LNCAP (cell line): ENCODE data around the gene VRK3.

Experiments used
- TF ChIP-seq, protein P1 (sequence below): fragments of 450-650 bp; IDR thresholded peaks from 2 replicates; pipeline ENCODE4 v1.5.1; 2017; ENCODE audit warnings: mild to moderate bottlenecking

The VRK3 gene

GRCh38 chr19:49985871-49986270, 39.3 kb downstream of the VRK3 start:
- TF ChIP-seq, protein P1, sequence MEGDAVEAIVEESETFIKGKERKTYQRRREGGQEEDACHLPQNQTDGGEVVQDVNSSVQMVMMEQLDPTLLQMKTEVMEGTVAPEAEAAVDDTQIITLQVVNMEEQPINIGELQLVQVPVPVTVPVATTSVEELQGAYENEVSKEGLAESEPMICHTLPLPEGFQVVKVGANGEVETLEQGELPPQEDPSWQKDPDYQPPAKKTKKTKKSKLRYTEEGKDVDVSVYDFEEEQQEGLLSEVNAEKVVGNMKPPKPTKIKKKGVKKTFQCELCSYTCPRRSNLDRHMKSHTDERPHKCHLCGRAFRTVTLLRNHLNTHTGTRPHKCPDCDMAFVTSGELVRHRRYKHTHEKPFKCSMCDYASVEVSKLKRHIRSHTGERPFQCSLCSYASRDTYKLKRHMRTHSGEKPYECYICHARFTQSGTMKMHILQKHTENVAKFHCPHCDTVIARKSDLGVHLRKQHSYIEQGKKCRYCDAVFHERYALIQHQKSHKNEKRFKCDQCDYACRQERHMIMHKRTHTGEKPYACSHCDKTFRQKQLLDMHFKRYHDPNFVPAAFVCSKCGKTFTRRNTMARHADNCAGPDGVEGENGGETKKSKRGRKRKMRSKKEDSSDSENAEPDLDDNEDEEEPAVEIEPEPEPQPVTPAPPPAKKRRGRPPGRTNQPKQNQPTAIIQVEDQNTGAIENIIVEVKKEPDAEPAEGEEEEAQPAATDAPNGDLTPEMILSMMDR, result no peak

- TF ChIP-seq, protein P1, result no peak
Measured at GRCh38 chr19:49984491-49984890, 40.7 kb downstream of the VRK3 start.

DNA sequence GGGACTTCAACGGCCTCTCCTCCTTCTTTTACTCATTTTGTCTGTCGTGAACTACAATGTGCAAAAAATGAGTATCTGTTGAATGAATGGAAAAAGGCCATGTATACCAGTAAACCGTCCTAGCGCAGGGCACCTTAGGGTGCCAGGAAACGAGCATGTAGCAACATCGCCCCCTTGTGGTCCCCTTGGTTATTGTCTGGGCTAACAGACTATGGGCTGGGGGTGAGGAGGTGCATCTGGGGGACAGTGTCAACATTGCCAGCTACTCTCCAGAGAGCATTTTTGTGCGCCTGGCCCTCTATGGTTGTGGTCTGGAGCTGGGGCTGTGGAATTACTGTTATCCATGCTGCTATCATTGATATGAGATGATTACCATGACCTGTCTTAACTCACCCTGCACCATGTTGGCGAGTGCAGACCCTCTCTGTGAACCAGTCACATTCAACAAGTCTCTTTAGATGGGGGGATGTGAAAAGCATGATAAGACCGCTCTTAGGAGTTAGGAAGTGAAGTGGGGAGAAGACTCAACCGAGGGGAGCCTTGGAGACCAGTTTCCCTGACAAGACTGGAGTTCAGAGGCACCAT, 41.4 kb downstream of the VRK3 start:
- TF ChIP-seq, protein P1, result peak; percentile 95

GRCh38 chr19:49981603-49982593, 43.3 kb downstream of the VRK3 start:
- TF ChIP-seq, protein P1, result no peak

DNA sequence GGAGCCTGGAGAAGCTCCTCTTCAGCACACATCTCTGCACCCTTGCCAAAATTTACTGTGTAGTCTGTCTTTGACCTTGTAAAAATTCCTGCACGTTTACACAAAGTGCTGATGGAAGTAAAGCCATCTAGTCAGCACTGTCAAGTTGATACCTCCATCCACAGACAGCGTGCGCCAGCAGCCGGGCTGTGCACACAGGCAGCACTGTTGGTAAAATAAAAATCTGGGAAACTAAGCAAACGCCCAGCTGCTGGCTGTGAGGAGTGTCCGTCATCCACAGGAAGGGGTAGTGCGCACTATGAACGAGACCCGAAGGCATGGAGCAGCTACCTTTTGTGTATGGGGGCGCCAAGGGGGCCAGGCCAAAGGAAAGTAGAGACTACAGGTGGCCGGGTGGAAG, 46.8 kb downstream of the VRK3 start:
- TF ChIP-seq, protein P1, result no peak

GRCh38 chr19:49977881-49978280, 47.3 kb downstream of the VRK3 start:
- TF ChIP-seq, protein P1, result no peak

- TF ChIP-seq, protein P1, result no peak
Measured at GRCh38 chr19:49977076-49977475, 48.1 kb downstream of the VRK3 start.
